Stimulated activated CD4-positive, alpha-beta T cell treated with anti-CD3 and anti-CD28 coated beads, Interleukin-4, amount 100 ng/mL, for 1 hour (primary cell): ENCODE measurements around the gene SPOCK1.
"Not testable (repeated sequence)": the region's sequence is repeated elsewhere in the genome, so short reads cannot be mapped to it uniquely, and the experiment has no call there.

ENCODE experiments used
- DNase-seq: peaks from one replicate; pipeline ENCODE4 v3.0.0-alpha.2; 2020

Gene SPOCK1

DNA sequence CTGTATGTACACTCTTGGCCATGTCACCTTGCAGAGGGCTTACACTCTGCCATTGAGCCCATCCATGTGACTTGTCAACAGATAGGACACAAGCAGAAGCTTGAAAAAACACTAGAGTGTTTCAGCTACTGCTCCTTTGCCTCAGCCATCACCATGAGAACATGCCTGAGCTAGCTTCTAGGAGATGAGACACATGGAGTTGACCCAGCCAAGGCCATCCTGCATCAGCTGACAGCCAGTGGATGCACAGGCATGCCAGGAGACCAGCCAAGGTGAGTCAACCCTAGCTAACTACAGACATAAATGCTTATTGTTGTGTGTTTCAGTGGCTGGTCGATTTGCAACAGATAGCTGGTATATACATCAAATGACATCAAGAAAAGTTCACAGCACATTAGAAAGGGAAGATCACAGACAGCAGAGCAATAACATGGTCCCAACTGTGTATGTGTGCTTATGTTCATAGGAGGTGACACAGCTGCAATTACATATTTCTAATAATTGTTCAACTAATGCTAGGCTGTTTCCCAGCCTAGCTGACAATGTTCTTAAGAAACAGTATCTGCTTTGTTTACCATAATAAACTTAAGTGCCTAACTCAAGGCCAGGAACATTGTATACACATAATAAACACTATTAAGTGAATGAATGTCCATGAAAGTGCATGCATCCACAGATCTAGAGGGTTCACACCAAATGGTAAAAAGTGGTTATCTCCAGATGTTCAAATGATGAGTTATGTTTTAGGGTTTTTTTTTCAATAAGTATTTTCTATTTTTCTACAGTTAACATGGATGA, 105.7 kb downstream of the SPOCK1 start:
- no peak for DNase-seq

GRCh38 chr5:137392261-137392660, 106.9 kb downstream of the SPOCK1 start:
- no peak for DNase-seq

DNA sequence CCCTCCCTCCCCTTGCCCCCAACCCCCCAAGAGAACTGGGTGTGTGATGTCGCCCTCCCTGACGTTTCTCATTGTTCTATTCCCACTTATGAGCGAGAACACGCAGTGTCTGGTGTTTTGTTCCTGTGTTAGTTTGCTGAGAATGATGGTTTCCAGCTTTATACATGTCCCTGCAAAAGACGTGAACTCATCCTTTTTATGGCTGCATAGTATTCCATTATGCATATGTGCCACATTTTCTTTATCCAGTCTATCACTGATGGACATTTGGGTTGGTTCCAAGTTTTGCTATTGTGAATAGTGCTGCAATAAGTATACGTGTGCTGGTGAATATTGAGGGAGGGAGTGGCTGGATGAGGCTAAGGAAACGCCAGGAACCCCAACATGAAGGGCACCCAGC, 108.1 kb downstream of the SPOCK1 start:
- DNase-seq: not testable (repeated sequence)

DNA sequence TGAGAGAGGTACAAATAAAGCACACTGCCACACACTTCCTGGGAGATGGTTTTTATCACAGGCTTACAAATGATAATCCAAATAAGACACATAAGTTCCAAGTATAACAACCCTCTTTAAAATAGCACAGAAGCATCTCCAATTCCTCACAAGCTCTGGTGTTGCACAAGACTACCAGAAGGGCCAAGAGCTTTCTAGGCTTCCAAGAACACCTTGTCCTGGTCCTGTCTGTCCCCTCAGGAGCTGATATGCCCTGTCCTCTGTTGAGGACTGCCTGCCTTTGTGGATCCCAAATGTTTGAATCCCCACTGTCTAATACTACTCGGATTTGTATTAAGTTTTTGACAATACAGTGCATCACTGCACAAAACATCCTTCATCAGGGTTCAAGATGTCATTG, 110.1 kb downstream of the SPOCK1 start:
- DNase-seq: no peak

DNA sequence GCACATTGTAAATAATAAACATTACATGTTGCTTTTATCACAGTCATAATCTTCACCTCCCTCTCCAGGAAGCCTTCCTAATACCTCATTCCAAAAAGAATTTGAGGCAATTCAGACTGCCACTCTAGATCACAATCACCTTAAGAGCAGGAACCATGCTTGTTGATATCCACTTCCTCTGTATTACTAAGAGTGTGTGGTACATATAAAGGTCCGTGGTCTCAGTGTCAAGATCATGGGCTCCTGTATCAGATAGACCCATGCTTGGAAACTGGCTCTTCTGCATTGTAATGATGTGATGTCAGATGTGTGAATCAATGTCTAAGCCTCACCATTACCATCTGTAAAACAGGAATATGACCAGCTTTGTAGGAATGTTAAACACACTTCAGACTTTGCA, 114.1 kb downstream of the SPOCK1 start:
- DNase-seq: no peak

- no peak for DNase-seq
Observed at GRCh38 chr5:137383909-137384308, 115.2 kb downstream of the SPOCK1 start.

DNA sequence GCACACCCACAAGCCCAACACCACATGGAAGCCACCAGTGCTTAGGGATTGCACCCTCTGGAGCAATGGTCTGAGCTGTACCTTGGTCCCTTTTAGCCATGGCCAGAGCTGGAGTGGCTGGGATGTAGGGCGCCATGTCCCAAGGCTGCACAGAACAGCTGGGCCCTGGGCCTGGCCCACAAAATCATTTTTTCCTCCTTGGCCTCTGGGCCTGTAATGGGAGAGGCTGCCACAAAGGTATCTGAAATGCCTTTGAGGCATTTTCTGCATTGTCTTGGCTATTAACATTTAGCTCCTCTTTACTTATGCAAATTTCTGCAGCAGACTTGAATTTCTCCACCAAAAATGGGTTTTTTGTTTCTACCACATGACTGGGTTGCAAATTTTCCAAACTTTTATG, 117.6 kb downstream of the SPOCK1 start:
- no peak for DNase-seq

DNA sequence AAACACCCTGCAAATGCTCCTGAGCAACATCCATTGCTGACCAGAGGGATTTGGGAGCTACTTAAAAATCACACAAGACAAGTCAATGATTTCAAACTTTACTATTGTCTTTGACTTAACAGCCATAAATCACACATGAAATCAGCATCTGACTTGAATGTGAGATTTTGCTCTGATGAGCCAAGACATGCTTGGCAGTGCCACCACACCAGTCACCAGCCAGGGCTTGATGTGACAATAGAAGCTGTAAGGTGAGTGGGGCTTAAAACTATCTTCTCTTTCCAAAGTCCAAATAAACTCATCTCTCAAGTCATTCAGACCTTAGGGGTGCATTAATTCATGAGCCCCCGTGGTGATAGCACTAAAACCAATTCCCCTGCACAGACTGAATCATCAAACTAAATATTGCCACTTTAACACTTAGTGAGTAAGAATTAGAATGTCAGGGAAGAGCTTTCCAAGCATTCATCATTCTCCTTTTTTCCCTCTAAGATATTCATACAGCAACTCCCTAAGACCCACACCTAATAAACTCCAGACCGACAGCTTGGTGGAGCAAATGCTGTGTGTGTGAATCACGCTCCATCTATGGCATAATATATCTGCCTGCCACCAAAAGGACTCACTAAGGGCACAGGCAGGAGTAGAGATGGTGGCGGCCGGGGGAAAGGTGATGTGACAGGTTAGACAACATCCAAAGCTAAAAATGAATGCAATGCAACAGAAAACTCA, 119.4 kb downstream of the SPOCK1 start:
- no peak for DNase-seq

- no peak for DNase-seq
Observed at GRCh38 chr5:137375741-137376526, 123.2 kb downstream of the SPOCK1 start.

- DNase-seq: no peak
Observed at GRCh38 chr5:137374110-137374714, 124.9 kb downstream of the SPOCK1 start.

GRCh38 chr5:137372773-137373160, 126.4 kb downstream of the SPOCK1 start:
- no peak for DNase-seq

- no peak for DNase-seq
Observed at GRCh38 chr5:137372016-137372772, 126.9 kb downstream of the SPOCK1 start.

GRCh38 chr5:137370096-137371071, 128.7 kb downstream of the SPOCK1 start:
- DNase-seq: no peak

- DNase-seq: no peak
Observed at GRCh38 chr5:137368651-137369050, 130.5 kb downstream of the SPOCK1 start.

- DNase-seq: no peak
Observed at GRCh38 chr5:137367951-137368350, 131.2 kb downstream of the SPOCK1 start.

- DNase-seq: no peak
Observed at GRCh38 chr5:137366526-137366925, 132.6 kb downstream of the SPOCK1 start.

DNA sequence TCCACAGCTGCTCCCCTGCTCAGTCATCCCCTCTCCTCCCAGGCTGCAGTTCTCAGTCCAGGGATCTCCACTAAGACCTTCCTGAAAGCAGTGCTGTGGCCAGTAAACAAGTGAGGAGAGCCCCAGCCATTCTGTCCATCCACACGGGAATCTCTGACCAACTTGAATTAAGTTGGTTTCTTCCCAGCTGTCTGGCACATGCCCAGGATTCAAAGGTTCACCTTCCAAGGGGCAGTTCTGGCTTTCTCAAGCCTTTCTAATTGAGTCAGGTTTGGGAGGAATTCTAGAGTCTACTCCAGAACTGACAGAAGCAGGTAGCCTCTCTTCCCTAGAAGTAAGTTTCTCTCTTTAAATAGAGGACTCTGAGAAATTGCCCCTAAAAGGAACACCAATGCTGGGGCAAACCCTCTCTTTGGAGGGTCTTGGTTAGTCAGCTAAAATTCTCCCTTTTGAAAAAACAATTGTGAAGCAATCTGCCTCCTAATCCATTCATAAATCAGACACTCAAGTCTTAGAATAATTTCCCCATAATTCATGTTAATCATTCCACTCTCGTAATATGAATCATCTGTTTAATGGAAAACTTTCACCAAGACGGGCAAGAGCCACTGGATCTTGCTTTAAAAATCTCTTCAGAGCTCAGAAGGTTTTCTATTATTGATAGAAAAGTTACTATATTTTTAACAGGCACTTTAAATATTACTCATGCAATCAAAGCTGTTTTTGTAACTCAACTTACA, 133.8 kb downstream of the SPOCK1 start:
- DNase-seq: no peak

DNA sequence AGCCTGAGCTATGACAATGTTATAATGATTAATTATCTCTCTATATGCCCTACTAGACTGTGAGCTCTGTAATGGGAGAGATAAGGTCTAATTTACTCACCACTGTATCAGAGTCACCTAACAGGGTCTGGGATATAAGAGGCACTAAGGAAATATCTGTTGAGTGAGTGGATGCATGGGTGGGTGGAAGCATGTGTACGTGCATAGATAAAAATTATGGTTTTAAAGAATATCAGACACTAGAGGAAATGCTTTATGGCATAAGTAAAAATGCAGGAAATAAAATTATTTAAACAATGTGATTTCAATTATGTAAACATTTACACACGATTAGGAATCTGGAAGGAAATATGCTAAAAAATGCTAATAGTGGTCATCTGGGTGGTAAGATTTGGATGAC, 137.8 kb downstream of the SPOCK1 start:
- no peak for DNase-seq

DNA sequence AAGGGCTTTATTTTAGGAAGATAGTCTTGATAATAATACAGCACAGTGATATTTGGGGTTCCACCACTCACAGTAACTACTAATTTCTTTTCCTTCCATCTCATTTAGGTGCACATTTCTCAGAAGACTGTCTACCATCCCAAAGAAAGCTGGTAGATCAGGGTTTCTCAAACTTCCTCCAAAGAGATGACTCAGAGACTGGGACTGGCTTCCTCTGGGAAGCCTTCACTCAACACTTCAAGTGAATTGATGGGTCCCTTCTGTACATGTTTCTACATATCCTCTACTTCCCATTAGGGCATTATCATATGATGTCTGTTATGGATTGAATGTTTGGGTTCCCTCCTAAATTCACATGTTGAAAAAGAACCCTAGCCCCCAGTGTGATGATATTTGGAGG, 138.5 kb downstream of the SPOCK1 start:
- DNase-seq: no peak

DNA sequence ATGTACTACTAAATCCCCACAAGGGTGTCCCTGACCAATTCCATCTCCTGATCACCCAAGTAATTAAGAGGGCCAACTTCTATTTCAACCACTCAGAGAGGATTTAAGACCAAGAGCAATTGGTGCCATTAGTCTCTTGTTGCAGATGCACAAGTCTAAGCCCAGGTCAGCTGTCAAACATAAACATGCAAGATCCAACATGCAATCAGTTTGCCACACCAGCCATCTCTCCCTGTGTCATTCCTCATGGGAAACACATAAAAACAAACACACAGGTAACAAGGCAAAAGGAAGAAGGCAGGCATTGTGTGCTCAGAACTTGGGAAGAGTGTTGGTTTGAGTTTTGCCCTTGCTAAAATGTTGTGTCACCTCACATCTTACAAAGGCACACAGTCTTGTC, 139.2 kb downstream of the SPOCK1 start:
- DNase-seq: no peak
